ENCODE data around the gene FAR2.
A peak's percentile ranks its signal among the peaks of the same experiment; 100 is the strongest.
"Not testable (repeated sequence)": the region's sequence is repeated elsewhere in the genome, so short reads cannot be mapped to it uniquely, and the experiment has no call there.

FAR2 gene

GRCh38 chr12:29234965-29235626 is 86.0 kb downstream of the FAR2 start:
- DNase-seq (ENCODE audit: low spot score), result no peak

GRCh38 chr12:29238822-29239291 is 89.8 kb downstream of the FAR2 start:
- DNase-seq (ENCODE audit: low spot score), result no peak

DNA sequence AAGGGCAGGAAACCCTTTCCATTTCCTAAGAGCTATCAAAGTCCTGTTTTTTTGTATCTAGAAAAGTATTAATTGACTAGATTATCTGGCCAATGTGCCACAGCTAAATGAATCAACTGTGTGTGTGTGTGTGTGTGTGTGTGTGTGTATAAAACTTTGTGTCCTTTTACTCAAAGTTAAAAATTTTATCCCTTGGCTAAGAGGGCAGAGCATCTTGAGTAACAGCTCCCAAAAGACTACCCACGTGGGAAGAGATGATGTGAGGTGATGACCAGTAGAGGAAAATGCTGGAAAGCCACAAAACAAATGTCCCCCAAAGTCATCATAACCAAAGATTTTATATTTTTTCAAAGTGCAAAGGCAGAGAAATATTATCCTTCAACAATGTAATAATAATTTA is 90.3 kb downstream of the FAR2 start:
- no peak for DNase-seq (ENCODE audit: low spot score)

DNA sequence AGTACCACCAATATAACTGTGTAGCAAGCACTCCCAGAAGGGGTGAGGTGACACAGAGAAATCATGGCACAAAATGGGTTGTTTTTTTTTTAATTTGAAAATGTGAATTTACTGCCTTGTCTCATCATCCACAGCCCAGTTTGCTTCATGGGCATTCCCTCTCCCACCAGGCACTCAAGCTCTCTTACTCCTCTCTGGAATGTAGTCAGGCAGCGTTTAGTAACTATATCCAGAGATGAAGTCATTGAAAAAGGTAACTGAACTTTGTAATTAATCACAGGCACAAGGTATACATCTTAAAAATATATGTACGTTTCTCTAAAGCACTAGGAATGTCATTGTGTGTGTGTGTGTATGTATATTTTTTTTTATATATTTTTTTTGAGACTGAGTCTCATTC is 91.4 kb downstream of the FAR2 start:
- no peak for DNase-seq (ENCODE audit: low spot score)

DNA sequence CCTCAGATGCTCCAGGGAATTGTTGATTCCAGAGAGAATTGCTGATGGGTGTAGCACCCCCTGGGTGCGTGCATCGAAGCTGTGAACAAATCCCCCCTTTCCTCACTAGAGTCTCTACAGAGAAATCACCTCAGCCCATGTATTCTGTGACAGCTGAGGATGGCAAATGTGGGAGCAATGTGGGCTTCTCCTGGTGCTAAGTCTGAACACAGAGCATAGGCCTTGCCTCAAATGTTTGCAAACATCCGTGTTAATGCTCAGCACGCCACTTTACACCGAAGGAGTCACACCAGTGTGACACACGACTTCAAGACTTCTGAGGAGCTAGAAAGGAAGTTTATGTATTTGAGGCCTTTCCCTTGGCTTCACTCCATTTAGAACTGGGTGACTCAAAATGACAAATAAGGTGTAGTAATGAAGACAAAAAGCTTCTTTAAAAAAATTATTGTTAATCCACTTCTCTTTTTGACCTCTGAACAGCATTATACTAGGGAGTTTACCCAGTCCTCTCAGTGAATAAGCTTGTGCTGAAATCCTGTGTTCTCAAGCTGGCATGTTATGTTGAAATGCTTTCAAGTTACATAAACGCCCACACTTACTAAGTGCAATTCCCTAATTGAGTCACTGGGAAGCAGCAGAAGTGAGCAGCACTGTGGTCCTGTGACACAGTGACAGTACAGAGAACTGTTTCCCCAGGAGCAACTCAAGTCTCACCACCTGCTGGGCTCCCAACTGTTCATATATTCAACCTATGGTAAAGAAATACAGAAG is 92.9 kb downstream of the FAR2 start:
- DNase-seq (ENCODE audit: low spot score), result peak; percentile 74

DNA sequence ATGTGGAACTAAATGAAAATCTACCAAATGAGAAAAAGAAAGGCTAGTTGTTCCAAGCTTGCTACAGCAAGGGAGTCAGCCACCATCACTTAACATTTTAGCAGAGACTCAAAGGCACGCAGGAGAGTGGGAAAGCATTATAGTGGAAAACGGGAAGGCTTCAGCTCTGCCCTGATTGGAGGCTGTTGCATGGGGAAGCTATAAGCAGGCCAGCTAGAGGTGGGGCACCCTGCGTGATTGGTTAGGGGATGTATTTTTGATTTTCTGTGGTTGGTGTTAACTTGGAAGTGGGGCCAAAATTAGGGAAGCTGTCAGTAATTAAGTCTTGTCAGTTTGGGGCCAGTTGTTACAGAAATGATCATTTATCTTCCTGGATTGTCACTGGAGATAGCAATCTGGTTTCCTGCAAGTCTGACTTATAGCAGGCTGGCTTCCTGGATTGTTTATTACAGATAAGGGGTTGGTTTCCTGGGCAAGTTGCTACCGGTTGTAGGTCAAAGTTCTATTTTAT is 93.9 kb downstream of the FAR2 start:
- DNase-seq (ENCODE audit: low spot score), result no peak

GRCh38 chr12:29244159-29244765 is 95.2 kb downstream of the FAR2 start:
- no peak for DNase-seq (ENCODE audit: low spot score)

- no peak for DNase-seq (ENCODE audit: low spot score)
These were observed 96.2 kb downstream of the FAR2 start for GRCh38 chr12:29245246-29245645.

DNA sequence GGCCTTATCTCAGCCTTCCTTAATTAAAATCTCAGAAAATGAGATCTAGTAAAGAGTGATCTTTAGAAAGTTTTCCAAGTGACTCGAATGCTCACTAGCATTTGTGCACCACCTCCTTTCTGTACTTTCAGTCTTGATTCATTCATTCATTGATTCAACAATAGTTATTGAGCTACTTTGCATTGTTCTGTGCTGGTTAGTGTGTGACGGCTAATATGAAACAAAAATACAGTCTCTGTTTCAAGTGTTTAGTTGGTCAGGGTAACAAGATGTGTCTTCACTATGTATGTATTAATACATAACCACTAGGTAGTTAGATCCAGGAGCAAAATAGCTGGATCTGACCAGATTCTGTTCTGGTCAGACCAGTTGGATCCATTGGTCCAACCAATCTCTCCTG is 100.9 kb downstream of the FAR2 start:
- no peak for DNase-seq (ENCODE audit: low spot score)

DNA sequence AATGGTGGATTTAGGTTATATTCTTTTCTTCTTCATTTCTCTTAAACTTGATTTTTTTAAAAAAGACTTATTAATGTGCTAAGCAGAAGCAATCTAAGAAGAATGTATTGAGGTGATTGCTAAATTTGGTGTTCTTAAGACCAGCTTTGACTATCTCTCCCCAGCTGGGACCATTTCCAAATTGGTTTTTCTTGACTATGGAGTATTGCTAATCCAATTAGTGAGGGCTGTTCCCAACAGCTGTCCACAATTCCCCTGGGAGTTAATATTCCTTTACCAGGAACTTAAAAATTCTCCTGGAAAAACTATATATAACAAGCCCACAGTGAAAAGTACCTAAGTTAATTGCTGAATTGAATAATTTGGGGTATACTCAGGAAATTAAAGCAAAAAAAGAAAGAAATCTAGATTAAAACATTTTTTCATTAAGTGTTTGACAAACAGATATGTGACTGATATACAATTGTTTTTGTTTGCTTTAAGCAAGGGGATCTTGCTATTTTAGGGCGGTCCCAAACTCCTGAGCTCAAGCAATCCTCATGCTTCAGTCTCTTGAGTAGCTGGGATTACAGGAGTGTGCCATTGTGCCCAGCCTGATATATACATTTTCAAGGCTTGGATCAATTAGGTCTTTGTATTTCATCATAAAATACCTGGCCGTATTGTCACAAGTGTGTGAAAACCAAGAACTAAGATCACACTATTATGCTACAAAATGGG is 105.0 kb downstream of the FAR2 start:
- no peak for DNase-seq (ENCODE audit: low spot score)

- no peak for DNase-seq (ENCODE audit: low spot score)
These were observed 106.0 kb downstream of the FAR2 start for GRCh38 chr12:29255042-29255441.

- no peak for DNase-seq (ENCODE audit: low spot score)
These were observed 107.5 kb downstream of the FAR2 start for GRCh38 chr12:29256598-29256997.

- not testable (repeated sequence) for DNase-seq (ENCODE audit: low spot score)
These were observed 108.6 kb downstream of the FAR2 start for GRCh38 chr12:29257687-29258086.

- no peak for DNase-seq (ENCODE audit: low spot score)
These were observed 115.3 kb downstream of the FAR2 start for GRCh38 chr12:29264424-29264823.

- DNase-seq (ENCODE audit: low spot score), result no peak
These were observed 120.8 kb downstream of the FAR2 start for GRCh38 chr12:29269706-29270408.

DNA sequence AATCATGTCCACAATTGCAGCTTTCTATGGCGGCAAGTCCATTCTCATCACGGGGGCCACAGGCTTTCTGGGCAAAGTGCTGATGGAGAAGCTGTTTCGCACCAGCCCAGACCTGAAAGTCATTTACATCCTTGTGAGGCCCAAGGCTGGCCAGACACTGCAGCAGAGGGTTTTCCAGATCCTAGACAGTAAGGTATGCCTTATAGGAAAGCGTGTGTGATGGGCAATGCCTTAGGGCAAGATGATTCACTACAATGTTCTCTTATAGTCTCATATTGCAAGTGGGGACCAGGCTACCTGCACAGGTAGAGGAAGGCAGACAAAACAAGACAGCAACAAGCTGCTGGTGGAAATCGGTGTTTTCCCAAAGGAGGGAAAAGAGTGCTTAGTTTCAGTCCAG is 121.4 kb downstream of the FAR2 start:
- DNase-seq (ENCODE audit: low spot score), result no peak

GRCh38 chr12:29273178-29273843 is 124.2 kb downstream of the FAR2 start:
- no peak for DNase-seq (ENCODE audit: low spot score)

- DNase-seq (ENCODE audit: low spot score), result no peak
These were observed 126.8 kb downstream of the FAR2 start for GRCh38 chr12:29275834-29276233.

GRCh38 chr12:29277231-29277630 is 128.2 kb downstream of the FAR2 start:
- DNase-seq (ENCODE audit: low spot score), result no peak

DNA sequence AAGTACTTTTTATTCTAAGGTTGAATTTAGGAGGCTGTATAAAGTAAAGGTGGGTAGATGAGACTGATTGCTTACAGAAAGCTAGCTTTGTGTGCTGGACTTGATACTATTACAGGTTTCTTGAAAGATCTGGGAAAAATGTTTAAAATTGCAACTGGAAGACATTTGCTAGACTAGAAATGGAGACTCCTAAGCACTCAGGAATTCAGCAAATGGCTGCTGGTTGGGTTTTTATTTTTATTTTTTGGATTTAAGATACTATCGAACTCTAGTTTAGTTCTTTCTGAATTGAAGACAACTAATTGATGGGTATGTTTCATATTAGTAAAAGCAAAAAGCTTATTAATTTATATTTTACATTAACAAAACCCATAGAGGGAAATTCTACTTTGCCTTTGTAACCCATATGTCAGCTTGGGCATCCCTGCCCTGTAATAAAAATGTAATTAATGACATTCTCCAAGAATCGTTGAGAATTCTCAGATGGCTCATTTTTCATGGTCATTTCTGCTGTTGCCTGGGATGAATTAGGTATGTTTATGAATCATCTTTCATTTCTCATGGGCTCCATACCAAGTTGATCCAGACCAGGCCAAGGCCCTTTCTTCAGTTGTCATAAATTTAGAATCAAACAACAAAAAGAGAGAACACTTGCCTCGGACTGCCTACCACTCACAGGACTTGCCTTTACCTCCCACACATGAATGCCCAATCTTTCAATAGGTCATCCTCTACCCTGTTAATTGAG is 129.8 kb downstream of the FAR2 start:
- peak; percentile 28 for DNase-seq (ENCODE audit: low spot score)
